ENCODE results near the gene FSCN2.
A peak's percentile ranks its signal among the peaks of the same experiment; 100 is the strongest.

The FSCN2 gene

GRCh38 chr17:81549826-81550225 is 21.6 kb downstream of the FSCN2 start:
- H3K27me3 ChIP-seq (ENCODE audit: insufficient read depth, low read length, poor library complexity, severe bottlenecking), result no peaks in the 10 kb centered on the region
- peak overlapping the region; percentile 83 for H3K4me2 ChIP-seq (ENCODE audit: low read depth, low read length, poor library complexity, severe bottlenecking)
- peak overlapping the region; percentile 3 for H3K9ac ChIP-seq (ENCODE audit: low read depth, low read length, poor library complexity, severe bottlenecking)
- peaks cover 20% of the 10 kb centered on the region for H4K20me1 ChIP-seq (ENCODE audit: insufficient read depth, low read length, poor library complexity, severe bottlenecking)
- H2AFZ ChIP-seq (ENCODE audit: low read length), result no peak overlapping the region
- TF ChIP-seq EZH2phosphoT487 (IDR thresholded peaks at IDR 0.05; ENCODE audit: borderline replicate concordance) (no peak), CTCF (conservative IDR thresholded peaks at IDR 0.05; ENCODE audit: low read length) (no peak)
- H3F3A ChIP-seq (ENCODE audit: low read depth), result peaks cover 10% of the 10 kb centered on the region; the same call in 1 of the 2 replicates
- peaks cover 35% of the 10 kb centered on the region for H3K4me1 ChIP-seq (ENCODE audit: insufficient read depth, low read length, poor library complexity, severe bottlenecking)
- no peaks in the 10 kb centered on the region for H3K9me2 ChIP-seq (replicated peaks; ENCODE audit: low read depth, low read length)
- H3K4me3 ChIP-seq (ENCODE audit: low read length, poor library complexity, severe bottlenecking), result peak overlapping the region; percentile 90
- H3K9me3 ChIP-seq (ENCODE audit: insufficient read depth, low read depth, low read length), result no peaks in the 10 kb centered on the region
- peaks cover 21% of the 10 kb centered on the region; the same call in 1 of the 2 replicates for H3K36me3 ChIP-seq (ENCODE audit: insufficient read depth, low read length)
- H3K79me2 ChIP-seq (ENCODE audit: insufficient read depth, low read length), result peaks cover 33% of the 10 kb centered on the region

GRCh38 chr17:81550285-81550684 is 22.1 kb downstream of the FSCN2 start:
- Histone ChIP-seq H3K27me3 (ENCODE audit: insufficient read depth, low read length, poor library complexity, severe bottlenecking) (no peaks in the 10 kb centered on the region), H3K9me3 (ENCODE audit: insufficient read depth, low read depth, low read length) (no peaks in the 10 kb centered on the region), H3K9ac (ENCODE audit: low read depth, low read length, poor library complexity, severe bottlenecking) (peak overlapping the region; percentile 94), H4K20me1 (ENCODE audit: insufficient read depth, low read length, poor library complexity, severe bottlenecking) (peaks cover 20% of the 10 kb centered on the region), H3K4me3 (ENCODE audit: low read length, poor library complexity, severe bottlenecking) (peak overlapping the region; percentile 90), H3K36me3 (ENCODE audit: insufficient read depth, low read length) (peaks cover 17% of the 10 kb centered on the region; the same call in 1 of the 2 replicates), H3K79me2 (ENCODE audit: insufficient read depth, low read length) (peaks cover 33% of the 10 kb centered on the region), H3K9me2 (replicated peaks; ENCODE audit: low read depth, low read length) (no peaks in the 10 kb centered on the region), H3F3A (ENCODE audit: low read depth) (peaks cover 10% of the 10 kb centered on the region; the same call in 1 of the 2 replicates), H3K4me1 (ENCODE audit: insufficient read depth, low read length, poor library complexity, severe bottlenecking) (peaks cover 35% of the 10 kb centered on the region), H2AFZ (ENCODE audit: low read length) (no peak overlapping the region), H3K4me2 (ENCODE audit: low read depth, low read length, poor library complexity, severe bottlenecking) (peak overlapping the region; percentile 83)
- TF ChIP-seq CTCF (conservative IDR thresholded peaks at IDR 0.05; ENCODE audit: low read length), result no peak
- no peak for TF ChIP-seq EZH2phosphoT487 (IDR thresholded peaks at IDR 0.05; ENCODE audit: borderline replicate concordance)

- H3K9me3 ChIP-seq (ENCODE audit: insufficient read depth, low read depth, low read length), result no peaks in the 10 kb centered on the region
- peak overlapping the region; percentile 90 for H3K4me3 ChIP-seq (ENCODE audit: low read length, poor library complexity, severe bottlenecking)
- H3K9ac ChIP-seq (ENCODE audit: low read depth, low read length, poor library complexity, severe bottlenecking), result peak overlapping the region; percentile 94
- no peak overlapping the region for H2AFZ ChIP-seq (ENCODE audit: low read length)
- H3K27me3 ChIP-seq (ENCODE audit: insufficient read depth, low read length, poor library complexity, severe bottlenecking), result no peaks in the 10 kb centered on the region
- H3K4me1 ChIP-seq (ENCODE audit: insufficient read depth, low read length, poor library complexity, severe bottlenecking), result peaks cover 35% of the 10 kb centered on the region
- peaks cover 10% of the 10 kb centered on the region; the same call in 1 of the 2 replicates for H3F3A ChIP-seq (ENCODE audit: low read depth)
- no peaks in the 10 kb centered on the region for H3K9me2 ChIP-seq (replicated peaks; ENCODE audit: low read depth, low read length)
- H3K79me2 ChIP-seq (ENCODE audit: insufficient read depth, low read length), result peaks cover 33% of the 10 kb centered on the region
- peak overlapping the region; percentile 83 for H3K4me2 ChIP-seq (ENCODE audit: low read depth, low read length, poor library complexity, severe bottlenecking)
- peaks cover 20% of the 10 kb centered on the region for H4K20me1 ChIP-seq (ENCODE audit: insufficient read depth, low read length, poor library complexity, severe bottlenecking)
- H3K36me3 ChIP-seq (ENCODE audit: insufficient read depth, low read length), result peaks cover 16% of the 10 kb centered on the region; the same call in 1 of the 2 replicates
- TF ChIP-seq EZH2phosphoT487 (IDR thresholded peaks at IDR 0.05; ENCODE audit: borderline replicate concordance) (no peak), CTCF (conservative IDR thresholded peaks at IDR 0.05; ENCODE audit: low read length) (no peak)
Observed at GRCh38 chr17:81550830-81551457, 22.8 kb downstream of the FSCN2 start.

Data from Loucy (cell line).